Peyer's patch (tissue), 4 donors: ENCODE results near the gene CLASP2. TPM values are rescaled to one million over a fixed set of nuclear protein-coding genes. Genes with fewer than 3 reads are reported as not detected.
"Not testable (repeated sequence)": the region's sequence is repeated elsewhere in the genome, so short reads cannot be mapped to it uniquely, and the experiment has no call there.

Experiments
- DNase-seq, 3 donors: peaks; one replicate each; pipeline ENCODE4 v3.0.0-alpha.2; 2017 to 2019
- H3K27ac ChIP-seq, 4 donors: fragments of 200-600 bp; sonication (generic); one replicate each; pipeline ENCODE4 v1.5.1; 2016 to 2019
- H3K27me3 ChIP-seq, 2 donors: fragments of 200-600 bp; sonication (generic); one replicate each; pipeline ENCODE4 v1.5.1; 2019
- H3K36me3 ChIP-seq, 3 donors: fragments of 200-600 bp; sonication (generic); one replicate each; pipeline ENCODE4 v1.5.1; 2016 to 2019
- H3K4me1 ChIP-seq, 4 donors: fragments of 200-600 bp; sonication (generic); one replicate each; pipeline ENCODE4 v1.5.1; 2016 to 2019
- H3K4me3 ChIP-seq, 4 donors: fragments of 200-600 bp; sonication (generic); 1 replicate in 3 of 4; 2 replicates in 1 of 4; pipeline ENCODE4 v1.5.1; 2016 to 2019; ENCODE audit warnings: mild to moderate bottlenecking in 1 of 4
- H3K9me3 ChIP-seq, 4 donors: fragments of 200-600 bp; sonication (generic); one replicate each; pipeline ENCODE4 v1.5.1; 2016 to 2019; ENCODE audit warnings: mild to moderate bottlenecking in 1 of 4
- POLR2A ChIP-seq, 2 donors: fragments of 450-650 bp; IDR thresholded peaks; one replicate each; pipeline ENCODE4 v1.5.1; 2017; ENCODE audit warnings: antibody characterized with exemption in 2 of 2, mild to moderate bottlenecking in 2 of 2, moderate library complexity in 2 of 2
- small RNA-seq, 2 donors: library from RNA; depleted of rRNA; stranded (forward); fragments of <200 nt; gene quantifications; one replicate each; pipeline ENCODE3, GENCODE V24; 2016
- total RNA-seq, 4 donors: library from RNA; depleted of rRNA; stranded (reverse); fragments of >200 nt; gene quantifications; one replicate each; pipeline ENCODE4 v1.1.0, GENCODE V29; 2016
- TF ChIP-seq, protein P1 (sequence below), 6 experiments: fragments of 450-650 bp in 4 of 6; fragments of 200-600 bp in 2 of 6; sonication (generic) in 1 of 6; IDR thresholded peaks; one replicate each; pipeline ENCODE4 v1.5.1; 2017 to 2019; ENCODE audit warnings: antibody characterized with exemption in 6 of 6, mild to moderate bottlenecking in 3 of 6, moderate library complexity in 1 of 6

The CLASP2 gene
- total RNA-seq, 4 donors from 2014 or later, result 37.0 to 73.4 (median 66.4) TPM

DNA sequence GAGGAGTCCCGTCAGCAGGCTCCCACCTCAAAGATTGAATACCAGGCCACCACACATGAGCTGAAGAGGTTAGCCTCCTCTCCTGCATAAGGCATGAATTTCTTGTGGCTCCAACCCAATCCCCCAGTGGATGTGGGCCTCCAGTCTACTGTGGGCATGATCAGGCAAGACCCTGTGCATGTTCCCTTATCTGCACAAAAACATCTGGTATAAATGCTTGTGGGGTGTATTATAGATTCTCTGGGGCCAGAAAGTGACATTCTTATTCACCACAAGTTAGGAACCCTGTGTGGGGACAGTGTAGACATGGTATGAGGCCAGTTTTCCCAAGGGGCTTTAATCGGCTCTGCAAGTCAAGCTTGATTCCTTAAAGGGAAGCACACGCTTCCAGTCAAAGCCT, 259.6 kb downstream of the CLASP2 start:
- H3K4me3 ChIP-seq, result no peak overlapping the region
- no peak for DNase-seq
- TF ChIP-seq, protein P1, sequence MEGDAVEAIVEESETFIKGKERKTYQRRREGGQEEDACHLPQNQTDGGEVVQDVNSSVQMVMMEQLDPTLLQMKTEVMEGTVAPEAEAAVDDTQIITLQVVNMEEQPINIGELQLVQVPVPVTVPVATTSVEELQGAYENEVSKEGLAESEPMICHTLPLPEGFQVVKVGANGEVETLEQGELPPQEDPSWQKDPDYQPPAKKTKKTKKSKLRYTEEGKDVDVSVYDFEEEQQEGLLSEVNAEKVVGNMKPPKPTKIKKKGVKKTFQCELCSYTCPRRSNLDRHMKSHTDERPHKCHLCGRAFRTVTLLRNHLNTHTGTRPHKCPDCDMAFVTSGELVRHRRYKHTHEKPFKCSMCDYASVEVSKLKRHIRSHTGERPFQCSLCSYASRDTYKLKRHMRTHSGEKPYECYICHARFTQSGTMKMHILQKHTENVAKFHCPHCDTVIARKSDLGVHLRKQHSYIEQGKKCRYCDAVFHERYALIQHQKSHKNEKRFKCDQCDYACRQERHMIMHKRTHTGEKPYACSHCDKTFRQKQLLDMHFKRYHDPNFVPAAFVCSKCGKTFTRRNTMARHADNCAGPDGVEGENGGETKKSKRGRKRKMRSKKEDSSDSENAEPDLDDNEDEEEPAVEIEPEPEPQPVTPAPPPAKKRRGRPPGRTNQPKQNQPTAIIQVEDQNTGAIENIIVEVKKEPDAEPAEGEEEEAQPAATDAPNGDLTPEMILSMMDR (IDR thresholded peaks at IDR 0.05), result no peak
- TF ChIP-seq POLR2A (IDR thresholded peaks at IDR 0.05), result no peak

DNA sequence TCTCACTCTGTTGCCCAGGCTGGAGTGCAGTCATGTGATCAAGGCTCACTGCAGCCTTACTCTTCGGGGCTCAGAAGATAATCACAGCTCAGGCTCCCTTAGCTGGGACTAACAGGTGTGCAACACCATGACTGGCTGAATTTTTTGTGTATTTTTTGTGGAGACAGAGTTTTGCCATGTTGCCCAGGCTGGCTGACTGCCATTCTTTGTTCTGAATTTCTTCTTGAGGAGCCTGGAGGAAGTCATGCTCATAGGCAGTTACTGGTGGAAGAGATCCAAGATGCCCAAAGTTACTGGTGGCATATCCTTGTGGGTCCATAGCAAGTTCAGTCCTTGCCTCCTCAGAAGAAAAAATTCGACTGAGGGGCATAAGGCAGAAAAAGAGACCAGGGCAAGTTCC, 261.3 kb downstream of the CLASP2 start:
- no peak for TF ChIP-seq POLR2A (IDR thresholded peaks at IDR 0.05)
- TF ChIP-seq, protein P1 (IDR thresholded peaks at IDR 0.05), result no peak
- DNase-seq, result no peak

More for the DNA sequence above, 259.6 kb downstream of the CLASP2 start:
- Histone ChIP-seq H3K4me1 (no peaks in the 10 kb centered on the region), H3K9me3 (peaks cover 0 to 15% (median 0%) of the 10 kb centered on the region in 4 donors), H3K36me3 (no peaks in the 10 kb centered on the region), H3K27me3 (no peaks in the 10 kb centered on the region), H3K27ac (no peak overlapping the region)

DNA sequence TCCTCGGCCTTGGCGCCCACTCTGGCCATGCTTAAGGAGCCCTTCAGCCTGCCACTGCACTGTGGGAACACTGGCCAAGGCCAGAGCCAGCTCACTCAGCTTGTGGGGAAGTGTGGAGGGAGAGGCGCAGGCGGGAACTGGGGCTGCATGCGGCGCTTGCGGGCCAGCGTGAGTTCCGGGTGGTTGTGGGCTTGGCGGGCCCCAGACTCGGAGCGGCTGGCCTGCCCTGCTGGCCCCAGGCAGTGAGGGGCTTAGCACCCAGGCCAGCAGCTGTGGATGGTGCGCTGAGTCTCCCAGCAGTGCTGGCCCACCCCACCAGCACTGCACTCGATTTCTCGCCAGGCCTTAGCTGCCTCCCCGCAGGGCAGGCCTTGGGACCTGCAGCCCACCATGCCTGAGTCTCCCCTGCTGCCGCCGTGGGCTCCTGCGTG, 264.7 kb downstream of the CLASP2 start:
- H3K4me1 ChIP-seq, result no peaks in the 10 kb centered on the region
- H3K4me3 ChIP-seq, result no peak overlapping the region
- no peaks in the 10 kb centered on the region for H3K27me3 ChIP-seq
- H3K36me3 ChIP-seq, result no peaks in the 10 kb centered on the region
- H3K9me3 ChIP-seq, result peaks cover 0 to under 1% (median 0%) of the 10 kb centered on the region in 4 donors
- H3K27ac ChIP-seq, result no peak overlapping the region
- no peak for TF ChIP-seq POLR2A (IDR thresholded peaks at IDR 0.05)
- TF ChIP-seq, protein P1 (IDR thresholded peaks at IDR 0.05), result no peak
- no peak for DNase-seq

More for the DNA sequence above, 261.3 kb downstream of the CLASP2 start:
- Histone ChIP-seq H3K9me3 (peaks cover 0 to 15% (median 0%) of the 10 kb centered on the region in 4 donors), H3K27ac (no peak overlapping the region), H3K4me1 (no peaks in the 10 kb centered on the region), H3K27me3 (no peaks in the 10 kb centered on the region), H3K36me3 (no peaks in the 10 kb centered on the region), H3K4me3 (no peak overlapping the region)

DNA sequence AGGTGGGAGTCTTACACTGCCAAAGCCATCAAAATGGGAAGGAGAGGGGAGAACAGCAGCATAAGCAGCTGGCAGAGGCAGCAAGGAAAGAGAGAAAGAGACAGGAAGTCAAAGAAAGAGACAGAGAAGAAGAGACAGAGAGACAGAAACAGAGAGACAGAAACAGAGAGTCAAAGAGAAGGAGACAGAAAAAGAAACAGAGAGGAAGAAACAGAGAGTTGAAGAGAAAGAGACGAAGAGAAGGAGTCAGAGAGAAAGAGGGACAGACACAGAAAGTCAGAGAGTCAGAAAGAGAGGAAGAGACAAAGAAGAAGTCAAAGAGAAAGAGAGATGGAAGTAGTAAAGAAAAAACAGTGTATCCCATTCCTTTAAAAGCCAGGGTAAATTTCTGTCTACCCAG, 266.1 kb downstream of the CLASP2 start:
- H3K36me3 ChIP-seq, H3K4me3 ChIP-seq, H3K27me3 ChIP-seq, H3K9me3 ChIP-seq, DNase-seq, H3K4me1 ChIP-seq, H3K27ac ChIP-seq: not testable (repeated sequence)

DNA sequence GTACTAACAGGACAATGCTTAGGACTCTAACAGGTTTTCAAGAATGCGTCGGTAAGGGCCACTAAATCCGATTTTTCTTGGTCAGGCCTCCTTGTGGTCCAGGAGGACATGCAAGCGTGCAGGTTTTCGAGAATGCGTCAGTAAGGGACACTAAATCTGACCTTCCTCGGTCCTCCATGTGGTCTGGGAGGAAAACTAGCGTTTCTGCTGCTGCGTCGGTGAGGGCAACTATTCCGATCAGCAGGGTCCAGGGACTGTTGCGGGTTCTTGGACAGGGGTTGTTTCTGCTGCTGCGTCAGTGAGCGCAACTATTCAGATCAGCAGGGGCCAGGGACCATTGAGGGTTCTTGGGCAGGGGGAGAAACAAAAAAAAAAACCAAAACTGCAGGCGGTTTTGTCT, 270.1 kb downstream of the CLASP2 start:
- Histone ChIP-seq H3K27ac (no peak overlapping the region), H3K4me3 (no peak overlapping the region), H3K4me1 (no peaks in the 10 kb centered on the region), H3K27me3 (no peaks in the 10 kb centered on the region), H3K9me3 (no peaks in the 10 kb centered on the region), H3K36me3 (no peaks in the 10 kb centered on the region)
- TF ChIP-seq, protein P1 (IDR thresholded peaks at IDR 0.05), result no peak
- no peak for TF ChIP-seq POLR2A (IDR thresholded peaks at IDR 0.05)
- DNase-seq, result no peak

DNA sequence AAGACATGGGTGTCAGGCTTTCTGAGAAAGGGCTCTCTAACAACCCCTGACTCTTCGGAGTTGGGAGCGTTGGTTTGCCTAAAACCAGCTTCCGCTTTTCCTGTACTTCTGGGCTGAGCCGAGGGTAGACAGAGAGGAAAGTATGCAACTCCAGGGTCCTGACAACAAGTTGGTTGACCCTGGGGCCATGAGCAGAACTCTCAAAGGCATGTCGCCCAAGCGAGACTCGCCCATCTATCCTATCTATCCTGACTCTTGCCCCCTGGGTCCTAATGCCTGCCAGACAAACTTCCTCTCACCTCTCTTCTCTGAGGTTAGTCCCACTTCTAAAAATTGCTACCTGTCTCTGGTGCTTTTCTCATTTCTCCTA, 270.8 kb downstream of the CLASP2 start:
- not testable (repeated sequence) for H3K4me3 ChIP-seq, H3K27ac ChIP-seq, DNase-seq, H3K36me3 ChIP-seq, H3K27me3 ChIP-seq, H3K4me1 ChIP-seq, H3K9me3 ChIP-seq

Small RNA genes lying within 50 kb of the gene (small RNA-seq; reads per million reads assigned to genes)
- 0 reads per million in 2 donors for gene COX6CP10
- gene RNA5SP128, result 0 reads per million in 2 donors

Other genes starting within 250 kb of the CLASP2 start
- gene PDCD6IP, start 80.4 kb upstream of the CLASP2 start, total RNA-seq, result 100 to 1,000 TPM in 3 of 4 donors, 10 to 100 TPM in 1; 49.5 to 151 (median 136) TPM